ENCODE results near the gene DSCAML1. TPM values are rescaled to one million over a fixed set of nuclear protein-coding genes. Genes with fewer than 3 reads are reported as not detected.

The DSCAML1 gene
- total and polyA plus RNA-seq, 9 of the 15 experiments (the other 6 are each of a cell fraction or from before 2014, with no cell fraction given) = not detected

- ChIA-PET CTCF (ENCODE audit: low intra/inter-chr PET ratio) (no interaction called here), POLR2A (no interaction called here)
- no peak overlapping the region for H3K9ac ChIP-seq (ENCODE audit: insufficient read depth in 1 of 2, low read depth in 2 of 2, low read length in 2 of 2)
- no peak overlapping the region for H3K4me3 ChIP-seq
- no peak for FAIRE-seq
- no peak for DNase-seq (ENCODE audit: extremely low read depth in 1 of 4, low spot score in 3 of 4)
- no TSS peak for BruUV-seq (replicated peaks)
- peaks cover 4% of the 10 kb centered on the region for H4K20me1 ChIP-seq (replicated peaks; ENCODE audit: control insufficient read depth, insufficient read depth, low read length)
- no peak overlapping the region for H2AFZ ChIP-seq (ENCODE audit: low read depth, low read length)
- no peaks in the 10 kb centered on the region; the same call in 1 of the 2 replicates for H3K9me3 ChIP-seq (replicated peaks; ENCODE audit: control insufficient read depth, insufficient read depth, low read depth, low read length)
- no peak for ATAC-seq
- peaks cover 0 to 14% of the 10 kb centered on the region in 2 experiments; a peak in 2 of 5 replicates for H3K4me1 ChIP-seq (replicated peaks in 1 of 2; ENCODE audit: control insufficient read depth in 2 of 2, insufficient read depth in 2 of 2, low read length in 2 of 2)
- H3K36me3 ChIP-seq (ENCODE audit: control insufficient read depth, insufficient read depth, low read length) = no peaks in the 10 kb centered on the region
- H3K9me1 ChIP-seq (ENCODE audit: control insufficient read depth, insufficient read depth, low read length) = no peaks in the 10 kb centered on the region
- TF ChIP-seq ZNF253 (CRISPR knock-in tag; conservative IDR thresholded peaks at IDR 0.05) (no peak), ZNF785 (CRISPR knock-in tag; IDR thresholded peaks at IDR 0.05) (no peak), JUND (IDR thresholded peaks at IDR 0.05; ENCODE audit: borderline replicate concordance, low read depth, low read length) (no peak), JUND (tag; IDR thresholded peaks at IDR 0.05; ENCODE audit: borderline replicate concordance, low read depth, low read length) (no peak), CREB1 (IDR thresholded peaks at IDR 0.05) (no peak), CREB1 (CRISPR knock-in tag; IDR thresholded peaks at IDR 0.05) (no peak), U2AF1 (optimal IDR thresholded peaks at IDR 0.05; ENCODE audit: low read depth, low read length) (no peak), ZNF449 (CRISPR knock-in tag; IDR thresholded peaks at IDR 0.05) (no peak), CXXC5 (CRISPR knock-in tag; IDR thresholded peaks at IDR 0.05) (no peak), CLOCK (CRISPR knock-in tag; IDR thresholded peaks at IDR 0.05; ENCODE audit: borderline replicate concordance) (no peak), ZNF445 (CRISPR knock-in tag; IDR thresholded peaks at IDR 0.05; ENCODE audit: low read depth) (no peak), SAP30 (IDR thresholded peaks at IDR 0.05; ENCODE audit: borderline replicate concordance, insufficient read depth, low read depth, low read length, poor library complexity, severe bottlenecking) (no peak), FOSL1 (tag; conservative IDR thresholded peaks at IDR 0.05) (no peak), ZSCAN29 (IDR thresholded peaks at IDR 0.05) (no peak)
- under 1% methylated on average over 9 of the region's 14 CpGs for WGBS (ENCODE audit: insufficient coverage, low coverage, missing lambda C conversion rate)
- no peak overlapping the region for H3K27ac ChIP-seq (ENCODE audit: extremely low read depth, low read depth, low read length)
- no peaks in the 10 kb centered on the region for H3K79me2 ChIP-seq (ENCODE audit: control insufficient read depth, insufficient read depth, low read length)
- peaks cover 28 to 84% of the 10 kb centered on the region in 2 experiments; a peak in 4 of 5 replicates for H3K27me3 ChIP-seq (ENCODE audit: control insufficient read depth in 2 of 2, insufficient read depth in 2 of 2, low read length in 2 of 2)
- intact Hi-C loops (cut with micrococcal nuclease) (loop anchor here (5.0 kb wide), 1 partner anchor 366 kb away; no protein-coding TSS in a partner anchor), in situ Hi-C loops (cut with MboI) (loop anchor here (10.0 kb wide), 1 partner anchor 363 kb away; no protein-coding TSS in a partner anchor)
- H3K4me2 ChIP-seq (ENCODE audit: insufficient read depth, low read length) = no peak overlapping the region
Measured at GRCh38 chr11:117441146-117441975, 355.7 kb downstream of the DSCAML1 start.

Measured in K562 (cell line).